Measurements from ENCODE around the gene SLC43A1. TPM values are rescaled to one million over a fixed set of nuclear protein-coding genes. Genes with fewer than 3 reads are reported as not detected.
A peak's percentile ranks its signal among the peaks of the same experiment; 100 is the strongest.

The SLC43A1 gene
- total RNA-seq, 1 experiment from 2014 or later = 27.1 TPM

- no peak for TF ChIP-seq PRDM15 (CRISPR knock-in tag; IDR thresholded peaks at IDR 0.05)
These were observed 46.2 kb downstream of the SLC43A1 start (continued) for GRCh38 chr11:57469268-57469667.

GRCh38 chr11:57468276-57468675 is 47.2 kb downstream of the SLC43A1 start:
- H3K4me3 Mint-ChIP-seq = no peak overlapping the region
- peaks cover 33% of the 10 kb centered on the region for H3K4me1 Mint-ChIP-seq
- CTCF ChIA-PET = interaction anchor here (0.9 to 2.6 kb wide), 10 partner anchors 8 to 176 kb away, joined by 3 to 18 read pairs (median 4); partner anchors contain the start of gene RTN4RL2
- peak overlapping the region; percentile 12 for H3K27ac Mint-ChIP-seq
- no peaks in the 10 kb centered on the region for H3K9me3 Mint-ChIP-seq
- ATAC-seq = peak; percentile 7; the same call in 1 of the 2 replicates
- DNase-seq (ENCODE audit: low spot score) = no peak
- peaks cover 7% of the 10 kb centered on the region for H3K36me3 Mint-ChIP-seq
- peaks cover 11% of the 10 kb centered on the region for H3K27me3 Mint-ChIP-seq (ENCODE audit: low read depth)
- POLR2A ChIA-PET = interaction anchor here (1.5 kb wide), 1 partner anchor 17 kb away, joined by 4 read pairs; no protein-coding TSS in a partner anchor
- TF ChIP-seq E2F4 (CRISPR knock-in tag; IDR thresholded peaks at IDR 0.05; ENCODE audit: borderline replicate concordance, low read depth) (no peak), ARID4B (CRISPR knock-in tag; IDR thresholded peaks at IDR 0.05; ENCODE audit: borderline replicate concordance) (no peak), NFE2L1 (CRISPR knock-in tag; IDR thresholded peaks at IDR 0.05) (no peak), ZBTB43 (CRISPR knock-in tag; IDR thresholded peaks at IDR 0.05) (no peak), FOXP1 (CRISPR knock-in tag; IDR thresholded peaks at IDR 0.05; ENCODE audit: borderline replicate concordance) (no peak), SOX15 (CRISPR knock-in tag; IDR thresholded peaks at IDR 0.05) (no peak), PRDM15 (CRISPR knock-in tag; IDR thresholded peaks at IDR 0.05) (no peak), JUN (CRISPR knock-in tag; IDR thresholded peaks at IDR 0.05) (no peak), NFATC4 (CRISPR knock-in tag; IDR thresholded peaks at IDR 0.05) (no peak), NFYB (CRISPR knock-in tag; conservative IDR thresholded peaks at IDR 0.05; ENCODE audit: low read depth) (no peak), ZNF138 (CRISPR knock-in tag; conservative IDR thresholded peaks at IDR 0.05) (no peak), HMGA2 (CRISPR knock-in tag; IDR thresholded peaks at IDR 0.05) (no peak), JAZF1 (CRISPR knock-in tag; IDR thresholded peaks at IDR 0.05) (no peak), ZNF281 (CRISPR knock-in tag; IDR thresholded peaks at IDR 0.05) (no peak), RELA (CRISPR knock-in tag; IDR thresholded peaks at IDR 0.05; ENCODE audit: borderline replicate concordance) (no peak), IRF2 (CRISPR knock-in tag; IDR thresholded peaks at IDR 0.05; ENCODE audit: borderline replicate concordance, low read depth) (no peak)
